ENCODE results near the gene SHC3.

The SHC3 gene

DNA sequence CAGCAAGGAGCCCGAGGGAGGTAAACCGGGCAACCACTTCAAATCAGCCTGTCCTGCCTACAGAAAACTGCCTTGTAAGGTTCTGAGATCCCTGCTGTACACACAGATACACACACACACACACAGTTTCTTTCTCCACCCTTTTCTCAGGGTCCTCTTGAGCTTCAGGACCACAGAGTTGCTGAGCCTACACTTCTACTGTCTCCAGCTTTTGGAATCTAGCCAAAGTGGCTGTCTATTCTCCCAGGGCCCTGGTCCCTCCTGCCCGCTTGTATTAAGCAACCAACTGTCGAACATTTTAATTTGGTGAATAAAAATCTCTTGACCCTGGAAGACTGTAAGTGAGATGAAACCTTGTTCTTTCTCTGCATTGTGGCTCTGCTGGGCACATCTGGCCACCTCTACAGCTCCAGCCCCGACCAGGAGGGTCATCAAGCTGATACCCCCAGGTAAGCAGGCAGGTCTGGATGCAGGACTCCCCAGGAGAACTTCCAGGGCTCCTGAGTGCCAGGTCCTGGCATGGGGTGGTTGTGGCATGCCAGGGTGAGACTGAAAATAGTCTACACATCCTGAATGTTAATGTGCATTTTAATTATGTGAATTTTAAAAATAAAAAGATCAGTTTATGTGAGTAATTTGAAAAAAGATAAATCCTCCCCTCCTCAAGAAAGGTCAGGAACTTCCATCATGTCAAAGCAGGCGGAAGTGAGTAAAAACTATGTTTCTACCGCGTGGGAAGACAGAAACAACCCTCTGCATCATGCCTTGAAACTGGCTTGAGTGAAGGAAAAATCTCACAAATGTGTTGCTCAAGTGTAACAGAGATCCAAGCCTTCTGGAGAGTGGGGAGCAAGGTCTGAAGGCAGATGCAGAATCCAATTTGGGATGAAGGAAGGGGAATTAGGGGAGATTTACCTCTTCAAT lies 202.4 kb downstream of the SHC3 start:
- TF ChIP-seq POLR2AphosphoS5 (IDR thresholded peaks at IDR 0.05; ENCODE audit: low read depth, low read length) = no peak
- TF ChIP-seq SIN3A (IDR thresholded peaks at IDR 0.05; ENCODE audit: borderline replicate concordance, insufficient read depth, low read length) = no peak
- TF ChIP-seq, protein P1, sequence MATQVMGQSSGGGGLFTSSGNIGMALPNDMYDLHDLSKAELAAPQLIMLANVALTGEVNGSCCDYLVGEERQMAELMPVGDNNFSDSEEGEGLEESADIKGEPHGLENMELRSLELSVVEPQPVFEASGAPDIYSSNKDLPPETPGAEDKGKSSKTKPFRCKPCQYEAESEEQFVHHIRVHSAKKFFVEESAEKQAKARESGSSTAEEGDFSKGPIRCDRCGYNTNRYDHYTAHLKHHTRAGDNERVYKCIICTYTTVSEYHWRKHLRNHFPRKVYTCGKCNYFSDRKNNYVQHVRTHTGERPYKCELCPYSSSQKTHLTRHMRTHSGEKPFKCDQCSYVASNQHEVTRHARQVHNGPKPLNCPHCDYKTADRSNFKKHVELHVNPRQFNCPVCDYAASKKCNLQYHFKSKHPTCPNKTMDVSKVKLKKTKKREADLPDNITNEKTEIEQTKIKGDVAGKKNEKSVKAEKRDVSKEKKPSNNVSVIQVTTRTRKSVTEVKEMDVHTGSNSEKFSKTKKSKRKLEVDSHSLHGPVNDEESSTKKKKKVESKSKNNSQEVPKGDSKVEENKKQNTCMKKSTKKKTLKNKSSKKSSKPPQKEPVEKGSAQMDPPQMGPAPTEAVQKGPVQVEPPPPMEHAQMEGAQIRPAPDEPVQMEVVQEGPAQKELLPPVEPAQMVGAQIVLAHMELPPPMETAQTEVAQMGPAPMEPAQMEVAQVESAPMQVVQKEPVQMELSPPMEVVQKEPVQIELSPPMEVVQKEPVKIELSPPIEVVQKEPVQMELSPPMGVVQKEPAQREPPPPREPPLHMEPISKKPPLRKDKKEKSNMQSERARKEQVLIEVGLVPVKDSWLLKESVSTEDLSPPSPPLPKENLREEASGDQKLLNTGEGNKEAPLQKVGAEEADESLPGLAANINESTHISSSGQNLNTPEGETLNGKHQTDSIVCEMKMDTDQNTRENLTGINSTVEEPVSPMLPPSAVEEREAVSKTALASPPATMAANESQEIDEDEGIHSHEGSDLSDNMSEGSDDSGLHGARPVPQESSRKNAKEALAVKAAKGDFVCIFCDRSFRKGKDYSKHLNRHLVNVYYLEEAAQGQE (IDR thresholded peaks at IDR 0.05; ENCODE audit: insufficient read depth in 1 of 2, low read depth in 2 of 2, low read length in 2 of 2) = no peak
- TF ChIP-seq FOXP2 (optimal IDR thresholded peaks at IDR 0.05; ENCODE audit: borderline replicate concordance, extremely low read depth, extremely low read length, insufficient read depth) = no peak
- no peak for TF ChIP-seq TAF1 (IDR thresholded peaks at IDR 0.05; ENCODE audit: borderline replicate concordance, insufficient read depth, low read length)

DNA sequence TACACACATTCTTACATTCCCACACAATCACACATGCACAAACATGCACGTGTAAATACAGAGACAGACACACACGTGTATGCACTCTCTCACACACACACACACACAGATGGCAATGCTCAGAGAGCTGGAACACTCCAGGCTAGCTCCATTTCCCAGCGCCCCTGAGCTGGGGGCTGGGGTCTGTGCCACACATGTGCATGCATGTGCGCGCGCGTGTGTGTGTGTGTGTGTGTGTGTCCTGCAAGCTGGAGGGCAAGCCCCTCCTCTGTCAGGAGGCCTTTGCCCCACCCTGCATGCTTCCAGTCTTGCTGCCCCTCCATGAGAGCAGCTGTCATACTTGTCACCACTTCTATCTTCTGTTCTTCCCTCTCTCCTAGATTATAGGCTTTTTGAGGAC lies 204.0 kb downstream of the SHC3 start:
- TF ChIP-seq FOXP2 (optimal IDR thresholded peaks at IDR 0.05; ENCODE audit: borderline replicate concordance, extremely low read depth, extremely low read length, insufficient read depth) (no peak), SIN3A (IDR thresholded peaks at IDR 0.05; ENCODE audit: borderline replicate concordance, insufficient read depth, low read length) (no peak), TAF1 (IDR thresholded peaks at IDR 0.05; ENCODE audit: borderline replicate concordance, insufficient read depth, low read length) (no peak), POLR2AphosphoS5 (IDR thresholded peaks at IDR 0.05; ENCODE audit: low read depth, low read length) (no peak)
- TF ChIP-seq, protein P1 (IDR thresholded peaks at IDR 0.05; ENCODE audit: insufficient read depth in 1 of 2, low read depth in 2 of 2, low read length in 2 of 2) = no peak

- TF ChIP-seq, protein P1 (IDR thresholded peaks at IDR 0.05; ENCODE audit: insufficient read depth in 1 of 2, low read depth in 2 of 2, low read length in 2 of 2) = no peak
Observed at GRCh38 chr9:88973281-88974045, 205.2 kb downstream of the SHC3 start.

- TF ChIP-seq SIN3A (IDR thresholded peaks at IDR 0.05; ENCODE audit: borderline replicate concordance, insufficient read depth, low read length) = no peak
- no peak for TF ChIP-seq FOXP2 (optimal IDR thresholded peaks at IDR 0.05; ENCODE audit: borderline replicate concordance, extremely low read depth, extremely low read length, insufficient read depth)
- TF ChIP-seq POLR2AphosphoS5 (IDR thresholded peaks at IDR 0.05; ENCODE audit: low read depth, low read length) = no peak
- TF ChIP-seq TAF1 (IDR thresholded peaks at IDR 0.05; ENCODE audit: borderline replicate concordance, insufficient read depth, low read length) = no peak
- TF ChIP-seq, protein P1 (IDR thresholded peaks at IDR 0.05; ENCODE audit: insufficient read depth in 1 of 2, low read depth in 2 of 2, low read length in 2 of 2) = no peak
Observed at GRCh38 chr9:88972401-88972800, 206.2 kb downstream of the SHC3 start.
